Measurements from ENCODE around the gene HNRNPR.

The HNRNPR gene

GRCh38 chr1:23380719-23381118 lies 36.6 kb upstream of the HNRNPR start:
- TF ChIP-seq NFIC (IDR thresholded peaks at IDR 0.05) = no peak
- no peak for TF ChIP-seq TEAD4 (IDR thresholded peaks at IDR 0.05)
- TF ChIP-seq EP300 (IDR thresholded peaks at IDR 0.05; ENCODE audit: borderline replicate concordance) = no peak
- TF ChIP-seq TCF12 (IDR thresholded peaks at IDR 0.05; ENCODE audit: low read depth) = no peak

GRCh38 chr1:23376890-23377811 lies 33.1 kb upstream of the HNRNPR start:
- peak; percentile 92 for TF ChIP-seq EP300 (IDR thresholded peaks at IDR 0.05; ENCODE audit: borderline replicate concordance)
- 0 out of 2 replicates have a peak, but pooled peaks have one; percentile 11 for TF ChIP-seq ZBTB7A (IDR thresholded peaks at IDR 0.05; ENCODE audit: low read depth)
- TF ChIP-seq CEBPB (IDR thresholded peaks at IDR 0.05) = peak; percentile 95
- no peak for TF ChIP-seq YY1 (IDR thresholded peaks at IDR 0.05; ENCODE audit: low read depth)
- peak; percentile 18; the same call in 1 of the 2 replicates for TF ChIP-seq RAD21 (IDR thresholded peaks at IDR 0.05; ENCODE audit: low read depth)
- TF ChIP-seq TAF1 (IDR thresholded peaks at IDR 0.05; ENCODE audit: low read depth) = no peak
- peak; percentile 99 for TF ChIP-seq NFIC (IDR thresholded peaks at IDR 0.05)
- peak; percentile 100 for TF ChIP-seq EGR1 (IDR thresholded peaks at IDR 0.05)
- TF ChIP-seq USF1 (IDR thresholded peaks at IDR 0.05) = no peak
- TF ChIP-seq TCF12 (IDR thresholded peaks at IDR 0.05; ENCODE audit: low read depth) = peak; percentile 95
- TF ChIP-seq, protein P1, sequence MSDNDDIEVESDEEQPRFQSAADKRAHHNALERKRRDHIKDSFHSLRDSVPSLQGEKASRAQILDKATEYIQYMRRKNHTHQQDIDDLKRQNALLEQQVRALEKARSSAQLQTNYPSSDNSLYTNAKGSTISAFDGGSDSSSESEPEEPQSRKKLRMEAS (IDR thresholded peaks at IDR 0.05) = peak; percentile 83
- peak; percentile 83; the same call in 1 of the 2 replicates for TF ChIP-seq FOXM1 (IDR thresholded peaks at IDR 0.05; ENCODE audit: borderline replicate concordance, low read depth)
- TF ChIP-seq TEAD4 (IDR thresholded peaks at IDR 0.05) = peak; percentile 57
- no peak for TF ChIP-seq REST (IDR thresholded peaks at IDR 0.05; ENCODE audit: low read depth)

- TF ChIP-seq, protein P1 (IDR thresholded peaks at IDR 0.05) = peak; percentile 99
- peak; percentile 77 for TF ChIP-seq EGR1 (IDR thresholded peaks at IDR 0.05)
- TF ChIP-seq TEAD4 (IDR thresholded peaks at IDR 0.05) = peak; percentile 51
- no peak for TF ChIP-seq REST (IDR thresholded peaks at IDR 0.05; ENCODE audit: low read depth)
These were observed 28.1 kb upstream of the HNRNPR start for GRCh38 chr1:23371987-23372880.

GRCh38 chr1:23370709-23371584 lies 26.9 kb upstream of the HNRNPR start:
- no peak for TF ChIP-seq CREB1 (IDR thresholded peaks at IDR 0.05; ENCODE audit: low read depth)
- TF ChIP-seq YY1 (IDR thresholded peaks at IDR 0.05; ENCODE audit: low read depth) = no peak
- no peak for TF ChIP-seq USF1 (IDR thresholded peaks at IDR 0.05)
- peak; percentile 67 for TF ChIP-seq EGR1 (IDR thresholded peaks at IDR 0.05)
- no peak for TF ChIP-seq FOXM1 (IDR thresholded peaks at IDR 0.05; ENCODE audit: borderline replicate concordance, low read depth)
- TF ChIP-seq REST (IDR thresholded peaks at IDR 0.05; ENCODE audit: low read depth) = no peak
- TF ChIP-seq, protein P1 (IDR thresholded peaks at IDR 0.05) = peak; percentile 32; the same call in 1 of the 2 replicates
- TF ChIP-seq TCF12 (IDR thresholded peaks at IDR 0.05; ENCODE audit: low read depth) = peak; percentile 35; the same call in 1 of the 2 replicates
- TF ChIP-seq ZBTB7A (IDR thresholded peaks at IDR 0.05; ENCODE audit: low read depth) = peak; percentile 83
- no peak; the same call in 1 of the 2 replicates for TF ChIP-seq EP300 (IDR thresholded peaks at IDR 0.05; ENCODE audit: borderline replicate concordance)
- peak; percentile 64; the same call in 1 of the 2 replicates for TF ChIP-seq NFIC (IDR thresholded peaks at IDR 0.05)
- TF ChIP-seq TEAD4 (IDR thresholded peaks at IDR 0.05) = 0 out of 2 replicates have a peak, but pooled peaks have one; percentile 2
- TF ChIP-seq CEBPB (IDR thresholded peaks at IDR 0.05) = 0 out of 2 replicates have a peak, but pooled peaks have one; percentile 4
- no peak for TF ChIP-seq RAD21 (IDR thresholded peaks at IDR 0.05; ENCODE audit: low read depth)
- no peak for TF ChIP-seq TAF1 (IDR thresholded peaks at IDR 0.05; ENCODE audit: low read depth)

Data from Ishikawa (cell line).